BLaER1 treated with 17β-estradiol and CSF1 and Interleukin-3, amounts not matched to agents 10 nM and 100 nM (cell line): ENCODE measurements around the gene ANKS1B.

ENCODE experiments used
- H3K27ac ChIP-seq, 11 experiments: shearing (Covaris generic); formaldehyde crosslinking; 2 replicates each; pipeline ENCODE4 v1.8.1; 2022
- H3K27me3 ChIP-seq, 11 experiments: shearing (Covaris generic); formaldehyde crosslinking; 2 replicates each; pipeline ENCODE4 v1.8.1; 2022
- H3K36me3 ChIP-seq, 11 experiments: shearing (Covaris generic); formaldehyde crosslinking; 2 replicates each; pipeline ENCODE4 v1.8.1; 2022
- H3K4me1 ChIP-seq, 10 experiments: shearing (Covaris generic); formaldehyde crosslinking; 2 replicates each; pipeline ENCODE4 v1.8.1; 2022
- H3K4me2 ChIP-seq, 11 experiments: shearing (Covaris generic); formaldehyde crosslinking; 2 replicates each; pipeline ENCODE4 v1.8.1; 2022
- H3K4me3 ChIP-seq, 10 experiments: shearing (Covaris generic); formaldehyde crosslinking; 2 replicates each; pipeline ENCODE4 v1.8.1; 2022
- H3K9ac ChIP-seq, 11 experiments: shearing (Covaris generic); formaldehyde crosslinking; 2 replicates each; pipeline ENCODE4 v1.8.1; 2022
- H3K9me3 ChIP-seq, 11 experiments: shearing (Covaris generic); formaldehyde crosslinking; replicated peaks in 1 of 11; 2 replicates each; pipeline ENCODE4 v1.8.1; 2022
- H4K20me1 ChIP-seq, 11 experiments: shearing (Covaris generic); formaldehyde crosslinking; 2 replicates each; pipeline ENCODE4 v1.8.1; 2022
- Cebpa-rat ChIP-seq, 11 experiments: shearing (Covaris generic); IDR thresholded peaks; 2 replicates each; pipeline ENCODE4 v1.8.1; 2022

The ANKS1B gene

GRCh38 chr12:99573980-99574379 is 410.8 kb downstream of the ANKS1B start:
- Histone ChIP-seq H3K27me3 (no peaks in the 10 kb centered on the region), H3K4me2 (no peak overlapping the region), H3K4me3 (no peak overlapping the region), H3K9ac (no peak overlapping the region), H3K36me3 (peaks cover 0 to 75% (median 51%) of the 10 kb centered on the region in 11 experiments; a peak in 16 of 22 replicates), H4K20me1 (no peaks in the 10 kb centered on the region), H3K9me3 (peaks cover 20 to 68% (median 57%) of the 10 kb centered on the region in 11 experiments), H3K27ac (no peak overlapping the region), H3K4me1 (no peaks in the 10 kb centered on the region)
- TF ChIP-seq Cebpa-rat (IDR thresholded peaks at IDR 0.05) = no peak

GRCh38 chr12:99567072-99567471 is 417.7 kb downstream of the ANKS1B start:
- H4K20me1 ChIP-seq = no peaks in the 10 kb centered on the region
- no peak overlapping the region for H3K4me3 ChIP-seq
- H3K9me3 ChIP-seq = peaks cover 26 to 73% (median 59%) of the 10 kb centered on the region in 11 experiments
- peaks cover 0 to 89% (median 65%) of the 10 kb centered on the region in 11 experiments; a peak in 19 of 22 replicates for H3K36me3 ChIP-seq
- no peak overlapping the region for H3K27ac ChIP-seq
- TF ChIP-seq Cebpa-rat (IDR thresholded peaks at IDR 0.05) = no peak
- H3K27me3 ChIP-seq = no peaks in the 10 kb centered on the region
- H3K9ac ChIP-seq = no peak overlapping the region
- H3K4me2 ChIP-seq = no peak overlapping the region
- H3K4me1 ChIP-seq = peaks cover 4 to 17% (median 10%) of the 10 kb centered on the region in 10 experiments; a peak in 17 of 20 replicates

DNA sequence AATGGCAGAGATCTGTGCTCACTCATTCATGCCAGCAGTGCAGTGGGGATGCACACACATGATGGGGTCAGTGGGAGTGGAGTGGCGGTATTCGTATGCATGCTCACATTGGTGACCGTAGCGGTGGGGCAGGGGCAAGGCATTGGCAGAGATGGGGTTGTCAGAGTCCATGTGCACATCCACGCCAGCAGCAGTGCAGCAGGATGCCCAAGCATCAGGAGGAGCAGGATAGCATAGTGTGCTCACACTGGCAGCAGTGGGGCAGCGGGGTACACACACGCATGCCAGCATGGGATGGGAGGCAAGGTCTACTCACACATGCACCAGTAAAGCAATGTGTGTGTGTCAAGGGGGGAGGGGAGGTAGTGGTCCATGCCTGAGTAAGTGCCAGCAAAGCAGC is 426.6 kb downstream of the ANKS1B start:
- no peak overlapping the region for H3K27ac ChIP-seq
- H4K20me1 ChIP-seq = no peaks in the 10 kb centered on the region
- no peaks in the 10 kb centered on the region; a peak in 1 of 20 replicates for H3K4me1 ChIP-seq
- H3K27me3 ChIP-seq = no peaks in the 10 kb centered on the region
- H3K4me3 ChIP-seq = no peak overlapping the region
- H3K36me3 ChIP-seq = peaks cover 0 to 94% (median 41%) of the 10 kb centered on the region in 11 experiments; a peak in 19 of 22 replicates
- no peak overlapping the region for H3K9ac ChIP-seq
- TF ChIP-seq Cebpa-rat (IDR thresholded peaks at IDR 0.05) = no peak
- H3K4me2 ChIP-seq = no peak overlapping the region
- H3K9me3 ChIP-seq = peaks cover 21 to 62% (median 47%) of the 10 kb centered on the region in 11 experiments

DNA sequence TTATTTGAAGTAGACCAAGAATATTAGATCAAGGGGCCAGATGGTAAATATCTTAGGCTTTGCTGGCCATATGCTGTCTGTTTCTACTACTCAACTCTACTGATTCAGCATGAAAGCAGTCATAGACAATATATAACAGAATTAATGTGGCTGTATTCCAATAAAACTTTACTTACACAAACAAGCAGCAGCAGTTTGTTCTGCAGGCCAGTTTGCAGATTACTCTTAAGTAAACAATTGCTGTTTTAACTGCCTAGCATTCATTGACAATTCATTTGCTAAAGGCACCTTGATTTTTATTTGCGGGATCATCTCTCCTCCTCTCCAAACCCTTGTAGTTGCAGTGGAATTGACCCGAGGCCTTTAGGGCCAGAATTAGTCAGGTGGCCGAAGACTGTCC is 431.3 kb downstream of the ANKS1B start:
- Histone ChIP-seq H4K20me1 (no peaks in the 10 kb centered on the region), H3K9me3 (peaks cover 9 to 32% (median 28%) of the 10 kb centered on the region in 11 experiments; a peak in 19 of 22 replicates), H3K27me3 (no peaks in the 10 kb centered on the region), H3K9ac (no peak overlapping the region), H3K4me2 (no peak overlapping the region), H3K36me3 (peaks cover 0 to 56% (median 18%) of the 10 kb centered on the region in 11 experiments; a peak in 16 of 22 replicates), H3K27ac (no peak overlapping the region), H3K4me3 (no peak overlapping the region), H3K4me1 (no peaks in the 10 kb centered on the region; a peak in 1 of 20 replicates)
- TF ChIP-seq Cebpa-rat (IDR thresholded peaks at IDR 0.05) = no peak

DNA sequence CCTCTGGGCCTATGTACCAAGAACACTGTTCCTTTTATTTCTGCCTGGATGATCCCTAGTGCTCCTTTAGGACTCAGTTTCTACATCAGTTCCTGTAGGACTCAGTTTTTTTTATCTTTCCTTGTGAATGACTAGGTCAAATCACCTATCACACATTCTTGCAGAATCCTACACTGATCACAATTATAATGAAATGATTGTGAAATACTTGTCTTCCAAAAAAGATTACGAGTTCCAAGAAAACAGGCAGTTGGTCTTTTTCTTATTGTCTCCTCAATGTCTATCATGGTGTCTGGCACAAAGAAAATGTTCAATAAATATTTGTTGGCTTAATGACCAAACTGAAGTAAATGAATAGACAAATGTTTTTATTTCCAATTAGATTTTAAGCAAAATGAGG is 432.7 kb downstream of the ANKS1B start:
- H3K36me3 ChIP-seq = peaks cover 0 to 44% (median 7%) of the 10 kb centered on the region in 11 experiments; a peak in 9 of 22 replicates
- H3K27me3 ChIP-seq = no peaks in the 10 kb centered on the region
- no peak overlapping the region for H3K27ac ChIP-seq
- no peak overlapping the region for H3K9ac ChIP-seq
- TF ChIP-seq Cebpa-rat (IDR thresholded peaks at IDR 0.05) = peak in 1 of 11 experiments; percentile 42; a peak in 1 of 22 replicates
- no peak overlapping the region for H3K4me2 ChIP-seq
- H4K20me1 ChIP-seq = no peaks in the 10 kb centered on the region
- H3K9me3 ChIP-seq = peaks cover 0 to 18% (median 14%) of the 10 kb centered on the region in 11 experiments; a peak in 13 of 22 replicates
- no peak overlapping the region for H3K4me3 ChIP-seq
- no peaks in the 10 kb centered on the region; a peak in 1 of 20 replicates for H3K4me1 ChIP-seq

DNA sequence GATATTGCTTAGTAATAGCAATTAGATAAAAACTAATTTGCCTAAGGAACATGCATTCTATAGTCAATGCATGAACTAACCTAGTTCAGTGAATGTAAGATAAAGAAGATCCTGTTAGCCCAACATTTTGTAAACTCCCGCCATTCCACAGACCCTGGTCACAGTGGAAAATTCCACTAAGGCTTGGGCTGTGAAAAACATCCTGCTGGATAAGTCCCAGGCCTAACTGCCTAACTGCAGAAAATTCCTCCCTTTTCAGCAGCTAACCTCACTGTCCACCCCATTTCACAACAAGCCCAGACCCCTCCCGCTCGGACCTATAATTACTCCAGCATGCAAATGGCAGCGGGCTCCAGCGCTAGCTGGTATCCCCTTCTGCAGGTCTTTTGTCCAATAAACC is 435.1 kb downstream of the ANKS1B start:
- no peak overlapping the region for H3K4me2 ChIP-seq
- H4K20me1 ChIP-seq = no peaks in the 10 kb centered on the region
- H3K4me1 ChIP-seq = no peaks in the 10 kb centered on the region
- no peak overlapping the region for H3K4me3 ChIP-seq
- H3K27ac ChIP-seq = no peak overlapping the region
- no peak overlapping the region for H3K9ac ChIP-seq
- no peaks in the 10 kb centered on the region for H3K27me3 ChIP-seq
- H3K36me3 ChIP-seq = peaks cover 0 to 39% (median 1%) of the 10 kb centered on the region in 11 experiments; a peak in 10 of 22 replicates
- no peaks in the 10 kb centered on the region for H3K9me3 ChIP-seq
- TF ChIP-seq Cebpa-rat (IDR thresholded peaks at IDR 0.05) = no peak

DNA sequence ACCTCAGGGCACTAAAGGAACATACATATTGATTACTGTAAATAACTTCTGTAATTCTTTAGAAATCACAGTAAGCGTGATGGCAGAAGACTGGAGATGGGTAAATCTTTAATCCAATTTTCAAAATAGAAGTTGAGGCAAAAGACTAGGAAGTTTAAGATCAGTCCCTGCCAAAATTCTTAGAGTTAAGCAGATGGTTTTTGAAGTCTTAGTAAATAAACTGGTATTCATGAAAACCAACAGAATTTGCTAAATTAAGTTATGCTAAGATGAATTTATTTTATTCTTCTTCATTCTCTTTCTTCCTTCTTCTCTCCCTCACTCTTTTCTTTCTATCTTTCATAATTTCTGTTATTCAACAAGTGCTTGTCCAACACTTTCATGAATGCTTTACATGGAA is 435.5 kb downstream of the ANKS1B start:
- Histone ChIP-seq H3K27me3 (no peaks in the 10 kb centered on the region), H3K4me1 (no peaks in the 10 kb centered on the region), H3K9me3 (no peaks in the 10 kb centered on the region; a peak in 1 of 22 replicates), H3K27ac (no peak overlapping the region), H3K4me3 (no peak overlapping the region), H4K20me1 (no peaks in the 10 kb centered on the region), H3K9ac (no peak overlapping the region), H3K4me2 (no peak overlapping the region), H3K36me3 (peaks cover 0 to 40% (median 6%) of the 10 kb centered on the region in 11 experiments; a peak in 11 of 22 replicates)
- TF ChIP-seq Cebpa-rat (IDR thresholded peaks at IDR 0.05) = no peak

DNA sequence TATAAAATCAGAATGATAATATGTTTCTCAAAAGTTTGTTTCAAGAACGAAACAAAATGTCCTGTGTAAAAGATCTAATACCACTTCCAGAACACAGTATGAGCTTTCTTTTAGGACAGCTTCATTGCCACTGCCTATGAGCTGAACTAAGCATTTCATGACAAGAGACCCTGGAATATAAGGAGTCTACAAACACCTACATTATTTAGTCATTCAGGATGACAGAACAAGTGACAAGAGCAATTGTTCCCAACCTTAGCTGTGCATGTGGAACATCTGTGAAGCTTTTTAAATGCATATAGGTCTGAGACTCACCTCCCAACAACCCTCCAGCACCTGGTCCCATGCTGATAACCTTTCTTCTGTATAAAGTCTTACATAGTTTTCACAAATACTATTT is 440.3 kb downstream of the ANKS1B start:
- Histone ChIP-seq H3K4me2 (no peak overlapping the region), H3K36me3 (peaks cover 0 to 70% (median 29%) of the 10 kb centered on the region in 11 experiments; a peak in 14 of 22 replicates), H3K4me3 (no peak overlapping the region), H4K20me1 (no peaks in the 10 kb centered on the region), H3K9ac (no peak overlapping the region), H3K4me1 (no peaks in the 10 kb centered on the region), H3K27ac (no peak overlapping the region), H3K27me3 (no peaks in the 10 kb centered on the region), H3K9me3 (peaks cover 0 to 39% (median 24%) of the 10 kb centered on the region in 11 experiments; a peak in 17 of 22 replicates)
- no peak for TF ChIP-seq Cebpa-rat (IDR thresholded peaks at IDR 0.05)

DNA sequence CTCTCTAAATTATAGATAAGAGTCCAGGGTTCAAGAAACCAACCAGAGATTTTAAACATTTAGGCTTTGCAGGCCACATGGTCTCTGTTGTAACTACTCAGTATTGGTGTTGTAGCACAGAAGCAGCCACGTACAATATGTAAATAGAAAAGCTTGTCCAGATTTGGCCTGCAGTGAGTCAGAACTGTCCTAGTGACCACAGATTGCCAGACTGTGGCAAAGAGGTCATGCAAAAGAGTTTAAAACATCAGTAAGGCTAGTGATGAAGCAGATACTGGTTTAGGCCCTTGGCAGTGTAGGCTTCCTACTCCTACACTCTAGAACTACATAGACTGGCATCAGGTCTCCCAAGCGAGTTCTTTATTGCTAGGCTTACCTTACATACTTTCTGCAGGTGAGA is 454.8 kb downstream of the ANKS1B start:
- no peaks in the 10 kb centered on the region for H3K27me3 ChIP-seq
- no peak overlapping the region for H3K4me3 ChIP-seq
- peaks cover 0 to 57% (median 9%) of the 10 kb centered on the region in 11 experiments; a peak in 10 of 22 replicates for H3K36me3 ChIP-seq

More for the DNA sequence above, 454.8 kb downstream of the ANKS1B start:
- Histone ChIP-seq H3K4me2 (peak overlapping the region in 3 of 11 experiments; percentile 12 to 67 (median 27); a peak in 5 of 22 replicates), H3K9me3 (peaks cover 0 to 9% (median 4%) of the 10 kb centered on the region in 11 experiments; a peak in 10 of 22 replicates), H3K4me1 (peaks cover 0 to 27% (median 0%) of the 10 kb centered on the region in 10 experiments; a peak in 6 of 20 replicates), H4K20me1 (no peaks in the 10 kb centered on the region), H3K9ac (no peak overlapping the region), H3K27ac (peak overlapping the region in 4 of 11 experiments; percentile 18 to 44 (median 26); a peak in 6 of 22 replicates)
- no peak for TF ChIP-seq Cebpa-rat (IDR thresholded peaks at IDR 0.05)
